Measurements from ENCODE around the gene CCDC50.

Gene CCDC50

GRCh38 chr3:191431160-191431822 lies 102.1 kb downstream of the CCDC50 start:
- no peak for DNase-seq

- DNase-seq, result no peak
Measured at GRCh38 chr3:191432162-191432561, 103.0 kb downstream of the CCDC50 start.

DNA sequence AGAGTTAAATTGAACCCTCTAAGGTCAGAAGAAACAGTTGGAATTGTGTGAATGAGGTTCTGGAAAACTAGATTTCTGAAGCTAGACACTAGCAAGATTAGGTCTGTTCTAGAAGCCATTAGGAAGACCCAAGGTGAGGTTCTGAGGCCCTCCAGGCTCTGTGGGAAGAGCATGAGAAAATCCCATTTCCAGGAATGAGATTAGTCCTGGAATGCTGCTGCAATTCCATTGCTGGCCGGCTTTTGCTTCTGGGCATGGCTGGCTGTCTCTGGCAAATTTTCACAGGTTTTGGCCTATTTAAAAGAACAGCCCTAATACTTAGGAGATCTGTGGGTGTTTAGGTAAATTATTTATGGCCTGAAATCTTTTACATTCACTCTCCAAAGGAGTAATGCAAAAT lies 104.8 kb downstream of the CCDC50 start:
- DNase-seq, result no peak

- no peak for DNase-seq
Measured at GRCh38 chr3:191435981-191436380, 106.8 kb downstream of the CCDC50 start.

- DNase-seq, result no peak
Measured at GRCh38 chr3:191438150-191438814, 109.1 kb downstream of the CCDC50 start.

- no peak for DNase-seq
Measured at GRCh38 chr3:191440532-191440931, 111.3 kb downstream of the CCDC50 start.

DNA sequence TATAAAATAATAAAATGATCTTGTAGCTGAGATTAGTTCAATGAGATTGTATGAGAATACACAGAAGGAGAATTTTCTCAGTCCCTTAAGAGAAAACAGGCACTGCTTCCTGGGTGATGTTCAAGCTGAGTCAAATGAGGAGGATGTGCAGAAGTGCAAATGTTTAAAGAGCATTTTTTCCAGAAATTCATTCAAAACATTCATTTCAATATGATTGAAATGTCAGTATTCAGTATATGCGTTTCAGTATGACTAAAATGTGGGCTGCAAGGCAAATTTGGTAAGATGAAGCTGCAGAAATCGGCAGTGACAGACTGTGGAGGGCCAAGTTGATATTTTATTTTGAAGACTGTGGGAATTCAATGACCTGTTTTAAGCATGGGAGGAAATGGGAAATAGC lies 112.5 kb downstream of the CCDC50 start:
- DNase-seq, result no peak

DNA sequence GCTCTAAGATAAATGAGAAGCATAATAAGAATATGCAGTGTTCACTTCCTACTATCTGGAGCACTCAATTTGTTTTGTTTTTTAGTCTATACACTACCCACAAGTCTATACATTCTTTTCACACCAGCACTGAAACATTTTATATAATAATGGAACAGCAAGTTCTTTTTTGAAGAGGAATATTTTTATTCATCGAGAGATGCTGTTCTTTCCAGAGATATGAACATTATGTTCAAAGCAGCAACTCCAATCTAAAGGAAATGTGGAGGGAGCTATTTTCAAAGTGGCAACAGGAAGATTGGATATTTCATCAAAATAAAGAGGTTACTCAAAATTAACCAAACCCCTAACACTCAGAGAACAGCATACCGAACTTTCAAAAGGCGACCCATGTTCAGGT lies 115.4 kb downstream of the CCDC50 start:
- no peak for DNase-seq
